GM12878 (cell line): ENCODE data around the gene DPP6.

Experiments
- SMAD1 ChIP-seq: fragments of 450-650 bp; IDR thresholded peaks from 2 replicates; pipeline ENCODE4 v1.6.1; 2018; ENCODE audit warnings: mild to moderate bottlenecking, low read depth; ENCODE audit not compliant: partially characterized antibody
- TF ChIP-seq, protein P1 (sequence below): fragments of 150-350 bp; IDR thresholded peaks from 2 replicates; pipeline ENCODE4 v1.6.1; 2016; ENCODE audit warnings: low read depth, low read length

DNA sequence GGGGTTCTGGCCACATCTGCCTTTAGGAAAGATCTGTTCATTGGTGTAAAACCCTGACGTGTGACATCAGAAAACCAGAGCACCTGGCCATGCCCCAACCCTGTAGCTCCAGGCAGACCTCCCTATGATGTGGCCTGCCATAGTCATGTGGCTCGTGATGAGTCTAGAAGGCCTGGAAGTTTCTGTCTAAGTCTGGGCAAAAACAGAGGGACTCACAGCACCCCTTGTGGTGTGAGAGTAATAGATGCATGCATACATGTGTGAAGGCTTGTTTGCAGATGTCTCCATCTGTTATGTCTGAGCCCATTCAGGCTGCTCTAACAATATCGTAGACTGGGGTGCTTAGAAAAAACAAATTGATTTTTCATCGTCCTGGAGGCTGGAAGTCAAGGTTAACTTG is 641.5 kb downstream of the DPP6 start:
- no peak for TF ChIP-seq SMAD1
- TF ChIP-seq, protein P1, sequence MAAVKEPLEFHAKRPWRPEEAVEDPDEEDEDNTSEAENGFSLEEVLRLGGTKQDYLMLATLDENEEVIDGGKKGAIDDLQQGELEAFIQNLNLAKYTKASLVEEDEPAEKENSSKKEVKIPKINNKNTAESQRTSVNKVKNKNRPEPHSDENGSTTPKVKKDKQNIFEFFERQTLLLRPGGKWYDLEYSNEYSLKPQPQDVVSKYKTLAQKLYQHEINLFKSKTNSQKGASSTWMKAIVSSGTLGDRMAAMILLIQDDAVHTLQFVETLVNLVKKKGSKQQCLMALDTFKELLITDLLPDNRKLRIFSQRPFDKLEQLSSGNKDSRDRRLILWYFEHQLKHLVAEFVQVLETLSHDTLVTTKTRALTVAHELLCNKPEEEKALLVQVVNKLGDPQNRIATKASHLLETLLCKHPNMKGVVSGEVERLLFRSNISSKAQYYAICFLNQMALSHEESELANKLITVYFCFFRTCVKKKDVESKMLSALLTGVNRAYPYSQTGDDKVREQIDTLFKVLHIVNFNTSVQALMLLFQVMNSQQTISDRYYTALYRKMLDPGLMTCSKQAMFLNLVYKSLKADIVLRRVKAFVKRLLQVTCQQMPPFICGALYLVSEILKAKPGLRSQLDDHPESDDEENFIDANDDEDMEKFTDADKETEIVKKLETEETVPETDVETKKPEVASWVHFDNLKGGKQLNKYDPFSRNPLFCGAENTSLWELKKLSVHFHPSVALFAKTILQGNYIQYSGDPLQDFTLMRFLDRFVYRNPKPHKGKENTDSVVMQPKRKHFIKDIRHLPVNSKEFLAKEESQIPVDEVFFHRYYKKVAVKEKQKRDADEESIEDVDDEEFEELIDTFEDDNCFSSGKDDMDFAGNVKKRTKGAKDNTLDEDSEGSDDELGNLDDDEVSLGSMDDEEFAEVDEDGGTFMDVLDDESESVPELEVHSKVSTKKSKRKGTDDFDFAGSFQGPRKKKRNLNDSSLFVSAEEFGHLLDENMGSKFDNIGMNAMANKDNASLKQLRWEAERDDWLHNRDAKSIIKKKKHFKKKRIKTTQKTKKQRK: no peak
